Aorta (tissue), 5 donors: ENCODE results near the gene CBFB. TPM values are rescaled to one million over a fixed set of nuclear protein-coding genes. Genes with fewer than 3 reads are reported as not detected.

ENCODE experiments used
- ATAC-seq: fragments of 200-7000 bp; cut with Tn5 transposase; one replicate; pipeline ENCODE4 v1.9.1; 2022; ENCODE audit warnings: moderate library complexity; ENCODE audit not compliant: low FRiP score
- DNase-seq, 2 donors: peaks; one replicate each; pipeline ENCODE4 v3.0.0-alpha.2; 2020
- H3K27ac ChIP-seq, 2 donors: one replicate each; pipeline ENCODE4 v1.5.1; 2013; ENCODE audit warnings: low read length in 2 of 2, mild to moderate bottlenecking in 2 of 2, moderate library complexity in 2 of 2, control low read depth in 1 of 2, inconsistent platforms in 1 of 2, low read depth in 1 of 2
- H3K27me3 ChIP-seq, 2 donors: one replicate each; pipeline ENCODE4 v1.6.1; 2013; ENCODE audit warnings: control low read depth in 1 of 2, low read length in 1 of 2, mild to moderate bottlenecking in 1 of 2, moderate library complexity in 1 of 2; ENCODE audit not compliant: insufficient read depth in 2 of 2, control insufficient read depth in 1 of 2
- H3K36me3 ChIP-seq, 2 donors: one replicate each; pipeline ENCODE4 v1.6.1; 2013; ENCODE audit warnings: control low read depth in 1 of 2, low read length in 1 of 2, mild to moderate bottlenecking in 1 of 2; ENCODE audit not compliant: insufficient read depth in 2 of 2, control insufficient read depth in 1 of 2
- H3K4me1 ChIP-seq, 2 donors: one replicate each; pipeline ENCODE4 v1.6.1; 2013; ENCODE audit warnings: low read length in 2 of 2, control low read depth in 1 of 2, mild to moderate bottlenecking in 1 of 2, moderate library complexity in 1 of 2; ENCODE audit not compliant: insufficient read depth in 2 of 2, control insufficient read depth in 1 of 2
- H3K4me3 ChIP-seq, 2 donors: one replicate each; pipeline ENCODE4 v1.5.1; 2013; ENCODE audit warnings: low read length in 2 of 2, control low read depth in 1 of 2, mild to moderate bottlenecking in 1 of 2
- H3K9me3 ChIP-seq: one replicate; pipeline ENCODE4 v1.6.1; 2013; ENCODE audit warnings: mild to moderate bottlenecking, low read length; ENCODE audit not compliant: control insufficient read depth
- WGBS, 2 donors: extraction: QIAGEN DNeasy Blood & Tissue Kit; methylation state at CpG; one replicate each; pipeline ENCODE4 v1.1.7; 2013; 5-methylcytosine and 5-hydroxymethylcytosine counted together
- intact Hi-C, 2 donors: fragments of 100-400 bp; cut with DNase I; formaldehyde crosslinking; loops; one replicate each; pipeline versions ENCODE4 v1.14.2 to v1.15.0; 2022
- polyA plus RNA-seq, 2 donors: library from polyadenylated mRNA; stranded (reverse); fragments of 200-250 nt; gene quantifications; one replicate each; pipeline ENCODE4 v1.2.3, GENCODE V29; 2013
- total RNA-seq, 2 donors: library from RNA; stranded (reverse); fragmentation: NEBNext Ultra II Directional; extraction: Animal tissue kit (Norgen Biotek cat#: 25700); gene quantifications; one replicate each; pipeline ENCODE4 v1.2.1, GENCODE V29; 2021
- donor health status: healthy with polysubstance abuse.
- donor health status: Bipolar disorder and iron deficiency.
- donor health status: DM: no; HTN: no; CAD: no.
- donor health status: DM: no; HTN: no; CAD: no.
- donor health status: DM: yes; HTN: yes; CAD: no.

Gene CBFB
- total and polyA plus RNA-seq, 4 donors = 12.0 to 67.3 (median 28.6) TPM

DNA sequence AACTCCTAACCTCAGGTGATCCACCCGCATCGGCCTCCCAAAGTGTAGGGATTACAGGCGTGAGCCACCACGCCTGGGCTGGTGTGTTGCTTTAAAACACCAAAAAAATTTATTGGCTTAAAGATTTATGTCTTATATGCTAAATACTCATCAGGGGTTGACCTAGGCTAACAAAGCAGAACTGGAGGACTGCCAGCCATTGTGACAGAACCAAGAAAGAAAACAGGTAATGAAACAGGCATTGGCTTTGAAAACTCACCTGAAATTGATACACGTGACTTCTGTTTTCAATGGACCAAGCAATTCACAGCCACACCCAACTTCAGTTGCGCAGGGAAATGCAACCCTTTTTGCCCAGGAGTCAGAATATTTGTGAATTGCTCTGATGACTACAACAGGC is 75.9 kb downstream of the CBFB start:
- Histone ChIP-seq H3K27me3 (no peaks in the 10 kb centered on the region), H3K27ac (no peak overlapping the region), H3K36me3 (no peaks in the 10 kb centered on the region), H3K9me3 (no peaks in the 10 kb centered on the region), H3K4me3 (no peak overlapping the region), H3K4me1 (no peaks in the 10 kb centered on the region)
- intact Hi-C loops = loop anchor here in 1 of 2 donors (5.0 kb wide), 1 partner anchor 47 kb away; the partner anchor contains the start of gene B3GNT9
- DNase-seq (no peak), ATAC-seq (no peak)
- 94 to 98% methylated on average over 6 of the region's 6 CpGs for WGBS, 2 donors

DNA sequence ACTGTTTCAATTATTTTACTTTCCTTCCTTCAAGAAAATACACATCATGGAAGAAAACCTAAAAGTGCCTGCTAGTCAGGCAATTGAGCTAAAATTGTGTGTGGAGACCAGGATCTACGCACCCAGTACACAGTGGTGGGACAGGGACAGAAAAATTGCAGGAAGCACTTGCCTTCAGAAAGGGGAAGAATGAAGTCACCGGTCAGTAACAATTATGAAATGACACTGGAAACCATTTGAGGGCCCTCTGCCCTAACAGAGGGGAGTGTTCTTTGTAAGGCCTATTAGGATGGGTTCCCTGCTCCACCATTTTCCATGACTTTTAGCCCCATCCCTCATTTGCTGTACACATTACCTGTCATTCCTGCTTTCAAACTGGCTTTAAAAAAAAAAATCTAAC is 76.3 kb downstream of the CBFB start:
- 74 to 93% methylated on average over 2 of the region's 2 CpGs for whole genome bisulfite sequencing, 2 donors
- Histone ChIP-seq H3K36me3 (no peaks in the 10 kb centered on the region), H3K4me1 (no peaks in the 10 kb centered on the region), H3K9me3 (no peaks in the 10 kb centered on the region), H3K4me3 (no peak overlapping the region), H3K27me3 (no peaks in the 10 kb centered on the region), H3K27ac (peak overlapping the region in 1 of 2 donors; percentile 3)
- DNase-seq (no peak), ATAC-seq (no peak)
- intact Hi-C loops = loop anchor here in 1 of 2 donors (5.0 kb wide), 1 partner anchor 47 kb away; the partner anchor contains the start of gene B3GNT9

DNA sequence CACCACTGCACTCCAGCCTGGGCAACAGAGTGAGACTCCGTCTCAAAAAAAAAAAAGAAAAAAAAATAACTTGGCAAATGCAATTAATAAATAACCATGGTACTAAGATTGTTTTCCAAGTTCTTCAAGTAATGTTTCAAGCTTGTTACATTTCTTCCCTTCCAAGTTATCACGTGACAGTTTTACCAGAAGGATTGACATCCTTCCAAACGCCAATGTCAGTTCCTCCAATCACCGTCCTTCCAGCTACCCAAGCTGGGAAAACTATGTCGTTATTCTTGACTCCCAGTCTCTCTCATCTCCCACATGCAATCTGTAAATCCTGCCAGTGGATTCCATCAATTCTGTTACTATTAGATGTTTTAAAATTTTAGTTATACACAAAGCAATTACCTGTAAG is 76.9 kb downstream of the CBFB start:
- 31 to 33% methylated on average over 4 to 5 of the region's 5 CpGs for WGBS, 2 donors
- no peak overlapping the region for H3K27ac ChIP-seq

DNA sequence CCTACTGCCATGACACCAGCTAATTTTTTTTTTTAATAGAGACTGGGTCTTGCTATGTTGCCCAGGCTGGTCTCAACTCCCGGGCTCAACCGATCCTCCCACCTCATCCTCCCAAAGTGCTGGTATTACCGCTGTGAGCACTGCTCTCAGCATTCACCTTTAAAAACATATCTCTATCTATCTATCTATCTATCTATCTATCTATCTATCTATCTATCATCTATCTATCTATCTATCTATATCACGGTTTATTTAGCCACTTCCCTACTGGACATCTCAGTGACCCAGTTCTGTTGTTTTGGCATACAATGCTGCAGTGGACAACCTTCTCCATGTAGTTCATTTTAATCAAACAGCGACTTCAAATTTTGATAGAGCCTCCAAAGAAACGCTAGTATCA is 79.5 kb downstream of the CBFB start:
- H3K27ac ChIP-seq = no peak overlapping the region
- intact Hi-C loops = loop anchor here in 1 of 2 donors (5.0 kb wide), 1 partner anchor 44 kb away; the partner anchor contains the start of gene B3GNT9

More for the DNA sequence above, 76.9 kb downstream of the CBFB start:
- no peaks in the 10 kb centered on the region for H3K4me1 ChIP-seq
- no peak for DNase-seq
- no peak for ATAC-seq
- intact Hi-C loops = loop anchor here in 1 of 2 donors (5.0 kb wide), 1 partner anchor 46 kb away; the partner anchor contains the start of gene B3GNT9
- no peak overlapping the region for H3K4me3 ChIP-seq
- H3K27me3 ChIP-seq = no peaks in the 10 kb centered on the region
- H3K9me3 ChIP-seq = no peaks in the 10 kb centered on the region
- H3K36me3 ChIP-seq = no peaks in the 10 kb centered on the region

DNA sequence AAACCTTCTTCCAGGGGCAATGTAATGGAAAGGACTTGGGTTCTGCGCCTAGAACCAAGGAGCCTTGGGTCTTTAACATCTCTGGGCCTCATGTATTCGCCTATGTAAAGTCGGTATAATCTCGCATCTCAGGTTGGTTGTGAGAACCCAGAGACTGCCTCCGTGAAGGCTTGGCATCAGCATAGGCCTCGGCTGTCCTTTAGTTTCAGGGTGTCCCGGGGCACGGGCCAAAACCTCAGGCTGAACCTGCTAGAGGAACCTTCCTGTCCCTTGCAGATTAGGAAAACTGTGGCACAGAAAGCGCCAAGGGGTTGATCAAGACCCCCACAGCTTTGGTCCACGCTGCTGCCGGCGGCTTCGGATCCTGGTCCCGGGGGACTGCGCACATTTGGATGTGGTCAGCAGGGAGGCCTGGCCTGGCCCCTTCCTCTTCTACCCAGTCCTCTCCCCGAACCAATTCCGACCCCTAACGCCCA is 80.0 kb downstream of the CBFB start:
- 65 to 69% methylated on average over 18 of the region's 18 CpGs for WGBS, 2 donors
- H3K27me3 ChIP-seq = no peaks in the 10 kb centered on the region
- H3K36me3 ChIP-seq = no peaks in the 10 kb centered on the region
- no peak overlapping the region for H3K4me3 ChIP-seq
- intact Hi-C loops = loop anchor here in 1 of 2 donors (5.0 kb wide), 1 partner anchor 43 kb away; the partner anchor contains the start of gene B3GNT9
- H3K9me3 ChIP-seq = no peaks in the 10 kb centered on the region
- H3K27ac ChIP-seq = peak overlapping the region in 1 of 2 donors; percentile 48
- ATAC-seq (no peak), DNase-seq (no peak)
- H3K4me1 ChIP-seq = no peaks in the 10 kb centered on the region

More for the DNA sequence above, 79.5 kb downstream of the CBFB start:
- no peaks in the 10 kb centered on the region for H3K9me3 ChIP-seq
- no peaks in the 10 kb centered on the region for H3K36me3 ChIP-seq
- WGBS, 2 donors = 97% methylated on average over 6 of the region's 6 CpGs
- no peaks in the 10 kb centered on the region for H3K27me3 ChIP-seq
- H3K4me3 ChIP-seq = no peak overlapping the region
- H3K4me1 ChIP-seq = no peaks in the 10 kb centered on the region
- ATAC-seq = no peak
- no peak for DNase-seq

DNA sequence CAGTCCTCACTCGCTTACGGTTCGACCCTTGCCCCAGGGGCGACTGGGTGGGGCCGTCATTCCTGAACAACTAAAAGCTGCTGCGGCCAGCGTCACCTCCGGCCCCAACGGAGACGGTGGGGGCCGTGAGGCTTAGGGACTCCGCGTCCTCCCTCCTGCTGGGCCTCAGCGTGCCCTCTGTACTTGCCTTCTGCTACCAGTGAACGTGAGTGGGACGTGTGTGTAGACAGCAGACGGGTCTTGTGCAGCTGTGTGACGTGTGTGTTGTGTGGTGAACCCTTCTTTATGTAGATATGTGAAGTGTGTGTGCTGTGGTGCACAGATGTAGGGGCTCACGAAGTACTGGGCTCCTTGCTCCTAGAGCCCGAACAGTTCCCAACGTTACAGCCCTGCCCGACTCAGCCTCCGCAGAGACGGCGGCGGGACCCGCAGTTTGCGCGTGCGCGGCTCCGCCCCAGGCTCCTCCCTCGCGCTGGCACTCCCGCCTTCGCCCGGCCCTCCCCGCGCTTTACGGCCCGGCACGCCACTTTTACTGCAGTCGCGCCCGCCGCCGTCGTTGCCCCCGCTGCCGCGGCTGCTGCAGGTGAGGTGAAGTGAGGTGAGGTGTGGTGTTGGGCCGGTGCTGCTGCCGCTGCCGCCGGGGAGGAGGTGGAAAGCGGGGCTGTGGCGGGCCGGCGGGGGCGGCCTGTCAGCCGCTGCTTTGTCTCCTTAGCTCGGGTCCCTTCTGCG is 80.6 kb downstream of the CBFB start, which contains the start of gene PHAF1:
PHAF1 (plus strand) TSS at position 535 of the 729 bp plus-strand sequence. CDS start 235 bp downstream, outside the sequence.
- ATAC-seq = peak; percentile 98
- intact Hi-C loops = loop anchor here in 1 of 2 donors (5.0 kb wide), 1 partner anchor 43 kb away; the partner anchor contains the start of gene B3GNT9
- no peaks in the 10 kb centered on the region for H3K4me1 ChIP-seq
- no peaks in the 10 kb centered on the region for H3K27me3 ChIP-seq
- H3K4me3 ChIP-seq = peak within 1 kb of the TSS; percentile 50 to 71
- WGBS, 2 donors = 1 to 2% methylated on average over 56 to 63 of the region's 63 CpGs
- no peaks in the 10 kb centered on the region for H3K9me3 ChIP-seq
- peak; percentile 95 to 98 for DNase-seq
- H3K27ac ChIP-seq = peak within 1 kb of the TSS in 1 of 2 donors; percentile 48
- no peaks in the 10 kb centered on the region for H3K36me3 ChIP-seq

DNA sequence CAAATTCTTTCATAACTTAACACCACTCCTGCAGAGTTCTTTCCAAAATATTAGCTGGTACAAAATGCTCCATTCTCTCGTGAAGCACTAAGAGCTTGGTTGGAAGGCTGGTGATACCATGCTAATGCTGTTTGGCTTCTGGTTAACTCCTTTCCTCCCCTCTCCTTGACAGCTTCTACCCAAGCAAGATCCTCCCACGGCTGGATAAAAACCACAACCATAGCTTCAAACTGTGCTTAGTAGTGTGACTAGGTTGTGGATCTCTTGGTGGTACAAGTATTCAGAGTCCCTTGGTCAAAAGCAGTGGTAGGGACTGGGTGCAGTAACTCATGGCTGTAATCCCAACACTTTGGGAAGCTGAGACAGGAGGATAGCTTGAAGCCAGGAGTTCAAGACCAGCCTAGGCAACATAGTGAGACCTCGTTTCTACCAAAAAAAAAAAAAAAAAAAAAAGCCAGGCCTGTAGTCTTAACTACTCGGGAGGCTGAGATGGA is 83.0 kb downstream of the CBFB start:
- ATAC-seq (no peak), DNase-seq (no peak)
- no peaks in the 10 kb centered on the region for H3K9me3 ChIP-seq
- 73 to 75% methylated on average over 4 of the region's 4 CpGs for WGBS, 2 donors
- intact Hi-C loops = no loop called here
- H3K4me1 ChIP-seq = no peaks in the 10 kb centered on the region
- no peaks in the 10 kb centered on the region for H3K27me3 ChIP-seq
- no peak overlapping the region for H3K4me3 ChIP-seq
- no peaks in the 10 kb centered on the region for H3K36me3 ChIP-seq
- no peak overlapping the region for H3K27ac ChIP-seq

DNA sequence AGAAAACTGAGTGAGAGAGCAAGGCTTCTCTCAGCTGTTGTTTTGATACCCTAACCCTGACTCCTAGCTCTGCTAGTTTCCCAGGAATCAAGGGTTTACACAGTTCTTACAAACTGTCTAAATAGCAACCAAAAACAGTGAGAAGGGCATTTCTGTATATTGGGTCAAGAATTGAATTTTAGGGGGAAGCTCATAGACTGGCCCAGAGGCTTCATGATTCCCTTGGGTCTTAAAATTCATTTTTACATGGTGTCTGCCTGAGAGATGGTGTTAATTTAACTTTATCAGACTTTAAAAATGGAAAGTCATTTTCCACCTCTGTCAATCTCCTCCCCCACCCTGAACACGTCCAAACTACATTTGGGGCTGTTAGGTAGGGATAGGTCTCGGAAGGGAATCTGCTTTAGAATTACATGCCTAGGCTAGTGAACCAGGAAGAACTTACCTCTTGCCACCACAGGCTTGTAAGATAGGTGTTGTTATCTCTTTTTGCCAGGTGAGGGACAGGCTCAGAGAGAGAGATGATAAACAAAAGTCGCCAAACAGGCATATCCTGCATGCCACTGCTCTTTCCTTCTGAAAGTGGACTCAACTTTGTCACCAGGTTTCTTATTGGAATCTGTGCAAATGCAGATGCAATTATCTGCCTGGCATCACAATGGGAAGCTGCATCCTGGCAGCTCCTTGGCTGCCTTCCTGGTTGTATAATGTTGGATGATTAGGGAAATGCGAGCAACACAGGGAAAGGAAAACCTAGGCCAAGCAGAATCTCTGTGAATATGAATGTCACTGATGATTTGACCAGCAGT is 83.8 kb downstream of the CBFB start:
- ATAC-seq (no peak), DNase-seq (no peak)
- H3K27ac ChIP-seq = no peak overlapping the region
- no peaks in the 10 kb centered on the region for H3K9me3 ChIP-seq
- H3K4me3 ChIP-seq = no peak overlapping the region
- H3K27me3 ChIP-seq = no peaks in the 10 kb centered on the region
- 82 to 86% methylated on average over 4 of the region's 4 CpGs for WGBS, 2 donors
- intact Hi-C loops = no loop called here
- no peaks in the 10 kb centered on the region for H3K36me3 ChIP-seq
- no peaks in the 10 kb centered on the region for H3K4me1 ChIP-seq
